Activated CD8-positive, alpha-beta memory T cell treated with anti-CD3 and anti-CD28 coated beads, Interleukin-2, amount 50 U/mL, for 48 hours (primary cell): ENCODE data around the gene LRRC59.

ENCODE experiments used
- DNase-seq: peaks from one replicate; pipeline ENCODE4 v3.0.0-alpha.2; 2020

Gene LRRC59

DNA sequence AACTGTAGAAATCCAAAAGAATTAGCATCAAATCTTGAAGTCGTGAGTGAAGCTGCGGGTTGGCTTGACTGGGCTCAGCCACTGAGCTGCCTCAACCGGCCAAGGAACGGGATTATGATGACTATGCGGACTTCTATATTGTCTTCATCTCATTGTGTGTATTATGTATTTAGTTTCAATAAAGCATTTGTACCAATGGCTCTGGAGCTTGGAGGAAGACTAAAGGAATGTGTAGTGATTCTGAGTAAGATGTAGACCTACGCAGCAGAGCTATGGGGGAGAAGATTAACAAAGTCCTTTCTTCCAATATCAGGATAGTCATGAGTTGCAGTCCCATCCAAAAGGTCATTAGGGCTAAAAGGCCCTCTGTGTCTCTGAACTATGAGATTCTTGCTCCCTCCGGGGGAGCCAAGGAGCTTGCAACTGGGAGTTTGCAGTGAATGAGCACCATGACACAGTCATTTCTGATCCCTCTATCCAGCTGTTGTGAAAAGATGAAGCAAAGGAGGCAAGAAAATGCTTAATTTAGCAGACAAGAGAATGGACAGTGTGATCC, 16.0 kb downstream of the LRRC59 start:
- no peak for DNase-seq

DNA sequence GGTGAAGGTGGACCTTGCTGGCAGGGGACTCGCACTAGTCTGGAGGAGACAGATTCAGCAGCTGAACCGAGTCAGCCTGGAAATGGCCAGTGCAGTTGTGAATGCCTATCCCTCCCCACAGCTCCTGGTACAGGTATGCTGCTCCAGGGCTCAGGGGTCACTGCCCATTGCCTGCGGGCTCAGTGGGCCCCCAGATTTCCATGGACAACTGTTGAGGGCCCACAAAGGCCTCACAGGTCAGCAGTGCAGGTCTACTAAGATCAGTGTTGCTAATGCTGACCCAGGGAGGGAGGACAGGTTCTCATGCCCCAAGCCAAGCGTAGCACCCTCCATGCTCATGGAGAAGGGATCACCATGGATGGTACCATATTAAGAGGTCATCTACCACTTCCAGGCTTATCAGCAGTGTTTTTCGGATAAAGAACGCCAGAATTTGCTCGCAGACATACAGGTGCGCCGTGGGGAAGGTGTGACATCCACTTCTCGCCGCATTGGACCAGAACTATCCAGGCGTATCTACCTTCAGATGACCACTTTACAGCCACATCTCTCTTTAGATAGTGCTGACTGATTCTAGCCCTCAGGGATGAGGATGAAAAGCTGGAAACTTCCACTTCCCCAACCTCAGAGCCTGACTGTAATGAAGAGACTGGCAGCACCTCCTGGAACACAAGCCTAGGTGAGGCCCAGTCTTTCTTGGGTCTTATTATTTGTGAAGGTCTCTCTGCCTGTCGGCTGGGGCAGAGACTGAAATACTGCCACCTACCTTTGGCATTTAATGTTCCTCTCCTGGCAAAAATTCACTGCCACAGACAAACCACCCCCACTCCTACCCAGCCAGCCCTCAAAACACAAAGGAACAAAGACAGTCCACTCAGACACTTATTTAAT, 16.7 kb downstream of the LRRC59 start:
- DNase-seq = no peak

DNA sequence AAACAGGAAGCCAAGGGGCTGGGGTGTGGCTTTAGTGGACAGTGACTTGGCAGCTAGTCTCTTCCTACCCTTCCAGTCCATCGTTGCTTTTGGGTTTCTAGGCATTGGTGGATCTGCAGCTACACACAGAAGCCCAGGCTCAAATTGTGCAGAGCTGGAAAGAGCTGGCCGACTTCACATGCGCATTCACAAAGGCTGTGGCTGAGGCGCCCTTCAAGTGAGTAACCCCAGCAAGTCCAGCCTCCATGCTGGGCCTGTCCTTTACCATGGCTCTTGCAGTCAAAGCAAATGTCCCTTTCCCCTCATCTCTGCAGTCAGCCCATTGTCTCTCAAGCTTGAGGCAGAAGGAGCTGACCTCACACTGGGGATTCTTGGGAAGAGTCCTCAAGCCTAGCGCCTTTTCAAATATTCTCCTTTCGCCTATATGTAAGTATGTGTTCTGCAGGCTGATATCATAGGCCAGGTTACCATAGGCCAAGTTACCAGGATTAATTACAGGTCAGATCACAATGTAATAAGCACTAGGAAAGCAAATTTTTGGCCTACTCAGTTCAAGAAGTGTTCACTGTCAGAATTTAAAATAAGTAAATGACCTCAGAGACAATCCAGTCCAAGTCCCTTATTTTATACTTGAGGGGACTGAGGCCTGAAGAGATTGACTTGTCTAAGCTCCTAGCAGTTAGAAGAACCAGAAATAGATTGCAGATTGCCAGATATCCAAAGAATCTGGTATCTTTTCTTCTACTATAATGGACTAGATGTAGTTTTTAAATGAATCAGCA, 17.8 kb downstream of the LRRC59 start:
- DNase-seq = no peak

DNA sequence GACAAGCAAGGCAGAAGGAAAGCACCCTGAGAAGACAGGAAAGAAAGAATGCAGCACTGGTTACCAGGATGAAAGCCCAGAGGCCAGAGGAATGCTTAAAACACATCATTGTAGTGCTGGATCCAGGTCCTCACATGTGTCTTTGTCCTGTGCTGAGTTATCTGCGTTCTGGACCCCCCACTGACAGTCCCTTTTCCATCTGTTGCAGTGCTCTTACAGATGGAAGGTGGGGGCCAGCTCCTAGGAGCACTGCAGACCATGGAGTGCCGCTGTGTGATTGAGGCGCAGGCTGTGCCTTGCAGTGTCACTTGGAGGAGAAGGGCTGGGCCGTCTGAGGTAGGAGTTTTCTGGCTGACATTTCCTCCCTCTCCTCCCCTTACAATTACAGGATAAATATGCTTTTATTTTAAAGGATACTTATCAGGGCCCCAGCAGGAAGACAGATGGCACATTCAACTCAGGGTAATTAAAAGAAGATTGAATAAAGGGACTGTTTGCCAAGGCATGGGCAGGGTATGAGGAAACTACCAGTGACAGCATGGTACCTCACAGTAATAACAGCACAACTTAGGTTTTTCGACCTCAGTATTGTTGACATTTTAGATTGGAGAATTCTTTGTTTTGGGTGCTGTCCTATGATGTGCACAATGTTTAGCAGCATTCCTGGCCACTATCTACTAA, 21.3 kb downstream of the LRRC59 start:
- DNase-seq = no peak

DNA sequence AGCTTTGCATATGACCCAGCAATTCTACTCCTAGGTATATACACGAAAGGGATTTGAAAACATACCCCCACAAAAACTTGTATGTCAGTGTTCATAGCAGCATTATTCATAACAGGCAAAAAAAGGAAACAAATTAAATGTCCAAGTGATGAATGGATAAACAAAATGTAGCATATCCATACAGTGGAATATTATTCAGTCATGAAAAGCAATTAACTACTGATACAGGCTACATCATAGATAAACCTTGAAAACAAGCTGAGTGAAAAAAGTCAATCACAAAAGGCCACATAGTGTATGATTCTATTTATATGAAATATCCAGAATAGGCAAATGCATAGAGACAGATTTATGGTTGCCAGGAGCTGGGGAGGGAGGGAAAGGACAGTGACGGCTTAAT, 23.6 kb downstream of the LRRC59 start:
- no peak for DNase-seq

DNA sequence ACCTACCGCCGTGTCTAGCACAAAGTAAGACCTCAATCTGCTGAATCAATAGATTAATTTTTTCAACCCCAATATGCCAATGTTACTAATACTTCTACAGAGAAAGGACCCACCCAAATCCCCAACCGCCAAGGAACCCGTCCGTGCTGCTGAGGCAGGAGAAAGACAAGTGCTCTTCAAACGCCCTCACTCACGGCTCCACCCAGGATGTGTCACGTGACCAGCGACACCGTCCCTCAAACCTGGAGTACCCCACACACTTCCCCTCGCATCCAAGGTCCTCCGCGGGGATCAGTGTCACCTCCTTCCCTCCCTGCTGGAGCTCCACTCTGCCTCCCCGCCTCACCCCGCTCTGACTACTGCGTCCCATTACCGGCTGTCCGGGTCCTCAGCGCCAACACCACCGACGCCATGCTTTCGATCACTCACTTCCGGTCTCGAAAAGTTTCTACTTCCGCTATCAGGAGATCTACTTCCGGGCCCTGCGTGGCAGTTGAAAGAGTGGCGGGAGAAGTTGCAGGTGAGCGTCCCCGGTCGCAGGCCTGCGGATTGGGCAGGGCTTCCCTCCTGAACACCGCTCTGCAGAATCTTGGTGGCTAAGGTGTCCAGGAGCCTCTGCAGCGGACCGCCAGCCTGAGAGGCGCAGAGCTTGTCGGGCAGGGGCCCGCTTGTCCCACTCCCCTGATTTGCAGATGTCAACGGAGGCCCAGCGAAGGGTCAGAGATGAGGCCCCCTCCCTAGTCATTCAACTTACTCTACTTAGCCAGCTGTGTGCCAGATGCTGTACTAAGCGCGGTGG, 24.4 kb downstream of the LRRC59 start, which contains the start of the genes EME1 and MRPL27:
EME1 (plus strand) TSS at position 472 of the 799 bp plus-strand sequence. CDS start 1,980 bp downstream, outside the sequence.
MRPL27 (minus strand) TSS at position 427 of the 799 bp plus-strand sequence; CDS start at position 413, 14 bp downstream.
- peak; percentile 91 for DNase-seq

DNA sequence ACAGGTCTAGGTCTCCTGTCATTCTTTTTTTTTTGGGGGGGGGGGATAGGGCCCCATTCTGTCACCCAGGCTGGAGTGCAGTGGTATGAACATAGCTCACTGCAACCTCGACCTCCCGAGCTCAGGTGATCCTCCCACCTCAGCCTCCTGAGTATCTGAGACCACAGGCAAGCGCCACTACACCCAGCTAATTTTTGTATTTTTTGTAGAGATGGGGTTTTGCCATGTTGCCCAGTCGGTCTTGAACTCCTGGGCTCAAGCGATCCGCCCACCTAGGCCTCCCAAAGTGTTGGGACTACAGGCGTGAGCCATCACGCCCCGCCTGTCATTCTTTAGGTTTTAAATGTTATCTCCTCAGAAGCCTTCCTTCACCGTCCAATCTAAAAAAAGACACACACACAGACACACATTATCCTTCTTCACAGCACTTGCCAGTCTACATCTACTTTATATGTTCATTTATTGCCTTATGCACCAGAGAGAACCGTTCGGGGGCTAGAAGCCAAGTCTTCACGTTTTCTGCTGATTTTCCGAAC, 25.0 kb downstream of the LRRC59 start:
- no peak for DNase-seq

DNA sequence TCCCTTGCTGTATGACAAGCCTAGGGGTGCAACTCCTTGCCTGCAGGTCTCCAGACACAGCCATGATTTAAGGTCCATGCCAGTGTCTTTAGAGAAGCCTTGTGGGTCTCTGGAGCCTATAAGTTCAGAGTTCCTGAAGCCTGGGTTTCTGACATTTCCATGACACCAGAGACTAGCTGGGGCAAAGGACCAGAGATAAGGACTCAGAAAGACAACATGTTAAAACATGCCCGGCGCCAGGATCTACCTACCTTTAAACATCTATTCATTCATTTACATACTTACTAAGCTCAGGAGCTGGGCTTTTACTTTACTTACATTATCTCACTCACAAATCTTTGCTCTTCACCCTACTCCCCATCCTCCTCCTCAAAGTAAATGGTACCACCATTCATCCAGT, 25.8 kb downstream of the LRRC59 start:
- no peak for DNase-seq

DNA sequence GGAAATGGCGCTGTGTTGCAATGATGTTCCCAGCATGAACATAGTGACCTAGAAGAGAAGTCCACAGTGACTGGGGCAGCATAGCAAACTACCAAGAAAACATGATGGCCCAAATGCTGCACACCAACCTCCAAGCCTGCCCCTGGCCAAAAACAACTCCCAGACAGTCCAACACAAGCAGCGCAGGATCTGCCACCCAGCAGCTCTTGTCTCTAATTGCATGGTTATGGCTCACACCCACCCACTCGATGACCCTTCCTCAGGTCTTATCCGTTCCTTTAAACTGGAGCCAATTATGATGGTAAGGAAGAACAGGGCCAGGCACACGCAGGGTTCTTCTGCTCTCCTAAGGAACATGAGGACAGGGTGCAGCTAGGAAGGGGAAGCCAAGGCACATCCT, 27.3 kb downstream of the LRRC59 start:
- no peak for DNase-seq

DNA sequence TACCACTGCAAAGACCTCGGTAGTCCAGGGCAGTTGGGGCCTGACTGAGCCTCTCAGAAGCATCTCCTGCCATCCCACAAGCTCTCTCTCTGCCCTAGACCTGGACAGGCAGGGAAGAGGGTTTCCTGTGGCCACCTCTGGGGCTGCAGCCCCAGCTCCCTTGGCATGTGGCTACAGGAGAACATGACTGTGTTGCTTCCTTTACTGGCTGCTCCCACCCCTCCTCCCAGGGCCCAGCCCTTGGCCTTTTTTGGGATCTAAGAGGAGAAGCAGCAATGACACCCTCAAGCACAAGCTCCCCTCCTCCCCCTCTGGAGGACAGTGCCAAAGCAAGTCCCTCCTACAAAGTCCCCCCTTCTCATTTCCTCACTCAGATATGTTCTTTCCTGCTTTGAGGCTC, 29.9 kb downstream of the LRRC59 start:
- DNase-seq = no peak

DNA sequence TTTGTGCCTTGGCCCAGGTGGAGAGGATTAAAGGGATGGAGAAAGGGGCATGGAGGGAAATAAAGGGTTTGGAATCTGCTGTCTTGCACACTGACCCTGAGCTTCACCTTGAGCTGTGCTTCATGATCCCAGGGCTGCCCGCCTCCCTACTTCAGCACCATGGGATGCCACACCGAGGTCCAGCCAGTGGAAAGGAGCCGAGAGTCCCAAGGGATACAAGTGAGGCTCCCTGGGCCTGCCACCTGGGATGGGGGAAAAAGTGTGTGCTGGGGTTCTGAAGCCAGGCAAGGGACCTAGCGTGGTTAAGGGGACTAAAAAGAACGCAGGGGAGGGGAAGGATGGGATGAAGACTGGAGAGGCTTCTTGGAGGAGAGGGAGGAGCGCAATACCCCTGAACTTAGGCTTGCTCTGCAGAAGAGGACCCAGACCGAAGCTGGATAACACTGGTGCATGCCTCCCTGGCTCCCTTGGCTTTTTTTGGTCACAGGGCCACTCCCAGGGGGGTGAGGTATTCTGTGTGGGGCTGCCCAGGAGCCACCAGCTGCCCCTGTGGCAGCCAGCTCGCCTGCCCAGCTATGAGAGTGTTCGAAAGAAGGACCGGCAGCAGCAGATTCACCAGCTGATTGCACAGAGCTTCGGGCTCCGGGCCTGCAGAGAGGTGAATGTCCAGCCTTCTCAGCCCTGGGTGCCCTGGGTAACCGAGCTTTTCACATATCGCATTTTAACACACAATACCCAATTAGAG, 31.5 kb downstream of the LRRC59 start:
- DNase-seq = no peak

DNA sequence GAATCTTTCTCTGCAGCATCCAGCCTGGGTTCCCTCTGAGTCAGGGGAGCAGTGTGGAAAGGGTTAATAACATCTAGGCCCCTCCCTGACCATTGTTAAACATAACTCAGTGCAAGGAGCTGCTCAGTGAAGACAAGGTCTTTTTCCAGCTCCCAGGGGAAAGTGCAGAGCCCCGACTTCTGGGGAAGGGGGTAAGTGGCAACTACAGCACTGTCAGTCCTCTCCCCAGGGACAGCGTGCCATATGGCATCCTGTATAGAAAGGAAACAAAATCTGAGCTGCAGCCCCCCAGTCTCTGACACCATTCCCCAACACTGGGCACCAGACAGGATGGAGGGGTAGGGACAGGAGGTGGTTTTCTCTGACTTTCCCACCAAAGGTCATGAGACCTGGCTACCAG, 32.2 kb downstream of the LRRC59 start:
- DNase-seq = no peak

DNA sequence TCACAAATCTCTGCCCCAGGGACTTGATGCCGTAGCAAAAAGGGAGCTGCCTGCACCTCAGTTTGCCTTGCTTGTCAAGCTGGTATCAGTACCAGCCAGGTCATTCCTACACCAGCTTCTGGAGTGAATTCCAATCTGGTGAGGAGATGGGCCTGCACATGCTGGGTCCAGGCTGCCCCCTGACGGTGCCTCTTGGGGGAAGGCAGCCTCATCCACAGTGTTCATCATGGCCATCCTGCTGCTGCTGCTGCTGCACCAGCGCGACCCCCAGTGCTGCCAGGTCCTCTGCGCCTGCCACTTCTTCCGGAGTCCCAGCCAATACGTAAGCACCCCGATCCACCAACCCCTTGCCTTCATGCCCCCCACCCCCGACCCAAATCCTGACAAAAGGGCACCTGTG, 32.6 kb downstream of the LRRC59 start:
- no peak for DNase-seq

DNA sequence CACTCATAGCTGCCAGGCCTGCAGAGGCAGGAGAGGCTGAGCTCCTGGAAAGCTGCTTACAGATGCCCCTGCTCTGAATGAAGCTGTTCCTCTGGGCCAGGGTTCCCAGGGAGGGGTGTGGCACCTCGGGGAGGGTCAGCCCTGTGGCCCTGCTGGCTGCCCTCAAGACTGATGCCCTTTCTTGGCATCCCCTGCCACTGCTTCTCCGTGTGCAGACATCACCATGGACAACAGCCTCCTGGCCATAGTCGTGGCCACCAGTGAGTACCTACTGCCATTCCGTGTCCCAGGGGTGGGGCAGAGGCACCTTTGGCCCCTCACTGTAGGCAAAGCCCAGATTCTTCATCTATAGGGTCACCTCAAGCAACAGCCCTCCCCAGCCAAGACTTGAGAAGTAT, 33.3 kb downstream of the LRRC59 start:
- DNase-seq = no peak

DNA sequence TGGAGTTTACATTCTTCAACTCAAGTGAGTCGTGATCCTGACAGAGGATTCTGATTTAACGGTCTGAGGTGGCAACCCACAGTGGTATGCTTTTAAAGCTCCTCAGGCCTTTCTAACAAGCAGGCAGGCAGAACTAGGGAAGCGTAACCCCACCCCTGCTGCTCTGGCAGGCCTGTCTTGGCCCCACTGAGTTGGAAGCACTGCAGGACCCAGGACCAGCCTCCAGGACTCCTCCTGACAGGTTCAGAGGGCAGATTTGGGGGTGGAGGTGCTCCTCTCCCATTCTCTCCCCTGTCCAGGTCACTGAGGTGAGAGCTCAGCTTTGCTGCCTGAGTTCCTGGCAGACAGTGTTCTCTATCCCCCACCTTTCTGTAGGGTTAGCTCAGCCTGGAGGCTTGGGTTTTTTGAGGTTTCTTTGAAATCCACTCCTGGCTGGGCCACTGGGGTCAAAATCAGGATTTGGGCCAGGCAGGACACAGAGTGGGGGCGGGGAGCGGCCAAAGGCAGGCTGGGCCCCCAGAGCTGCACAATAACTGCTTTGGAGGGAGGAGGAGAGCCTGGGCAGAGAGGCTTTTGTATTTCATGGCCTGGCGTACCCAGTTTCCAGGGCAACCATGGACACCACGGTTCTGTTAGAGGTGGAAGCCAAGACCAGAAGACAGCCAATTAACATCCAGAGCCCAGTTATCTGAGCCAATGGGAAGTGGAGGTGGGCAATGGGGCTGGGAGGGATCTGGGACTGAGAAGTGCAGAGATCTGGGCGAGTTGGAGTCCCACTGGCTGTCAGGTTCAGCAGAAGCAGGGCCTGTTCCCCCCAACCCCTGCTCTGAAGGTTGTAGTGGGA, 33.9 kb downstream of the LRRC59 start:
- DNase-seq = no peak

DNA sequence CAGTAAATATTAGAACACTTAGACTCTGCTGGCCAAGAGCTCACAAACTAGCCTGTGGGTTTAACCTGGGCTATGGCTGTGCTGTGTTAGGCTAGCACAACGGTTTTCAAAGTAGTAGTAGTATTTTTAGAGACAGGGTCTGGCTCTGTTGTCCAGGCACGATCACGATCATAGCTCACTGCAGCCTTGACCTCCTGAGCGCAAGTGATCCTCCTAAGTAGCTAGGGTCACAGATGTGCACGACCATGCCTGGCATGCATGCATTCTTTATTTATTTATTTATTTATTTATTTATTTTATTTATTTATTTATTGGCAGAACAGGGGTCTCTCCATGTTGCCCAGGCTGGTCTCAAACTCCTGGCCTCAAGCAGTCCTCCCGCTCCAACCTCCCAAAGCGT, 34.7 kb downstream of the LRRC59 start:
- peak; percentile 51 for DNase-seq

DNA sequence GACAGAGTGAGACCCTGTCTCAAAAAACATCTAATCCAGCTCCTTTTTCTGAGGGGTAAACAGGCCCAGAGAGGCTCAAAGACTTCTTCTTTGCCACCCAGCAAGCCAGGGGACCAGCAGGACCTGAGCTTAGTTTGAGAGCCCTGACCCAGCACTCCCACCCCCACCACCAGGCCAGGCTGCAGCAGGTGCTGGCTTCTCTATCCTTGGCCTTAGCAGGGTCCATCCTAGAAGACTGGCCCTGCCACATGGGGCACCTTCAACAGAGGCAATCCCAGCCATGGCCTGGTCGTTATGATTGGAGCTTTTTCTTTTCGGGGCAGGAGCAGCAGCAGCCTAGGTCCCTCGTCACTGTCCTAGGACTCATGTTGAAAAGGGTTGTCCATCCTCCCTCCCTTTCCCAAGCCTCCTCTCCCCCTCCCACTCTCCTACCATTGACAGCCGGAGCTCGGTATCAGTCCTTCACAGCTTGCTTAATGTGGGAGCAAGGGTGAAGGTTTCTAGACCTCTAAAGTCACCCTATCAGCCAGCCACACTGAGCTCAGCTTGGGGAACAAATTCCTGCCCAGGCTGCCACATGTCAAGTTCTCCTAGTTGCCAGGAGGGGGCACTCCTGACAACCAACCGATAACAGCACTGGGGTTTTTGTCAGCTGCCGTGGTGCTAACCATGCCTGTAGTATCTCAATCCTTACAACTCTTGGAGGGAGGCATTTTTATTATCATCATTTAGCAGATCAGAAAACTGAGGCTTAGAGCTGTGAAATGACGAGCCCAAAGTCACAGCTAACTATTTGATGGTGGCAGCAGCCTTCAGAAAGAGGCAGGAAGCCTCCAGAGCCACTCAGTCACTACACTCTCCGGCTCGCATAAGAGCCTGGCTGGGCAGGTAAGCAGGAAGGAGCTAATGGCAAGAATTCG, 35.5 kb downstream of the LRRC59 start:
- DNase-seq = peak; percentile 73

DNA sequence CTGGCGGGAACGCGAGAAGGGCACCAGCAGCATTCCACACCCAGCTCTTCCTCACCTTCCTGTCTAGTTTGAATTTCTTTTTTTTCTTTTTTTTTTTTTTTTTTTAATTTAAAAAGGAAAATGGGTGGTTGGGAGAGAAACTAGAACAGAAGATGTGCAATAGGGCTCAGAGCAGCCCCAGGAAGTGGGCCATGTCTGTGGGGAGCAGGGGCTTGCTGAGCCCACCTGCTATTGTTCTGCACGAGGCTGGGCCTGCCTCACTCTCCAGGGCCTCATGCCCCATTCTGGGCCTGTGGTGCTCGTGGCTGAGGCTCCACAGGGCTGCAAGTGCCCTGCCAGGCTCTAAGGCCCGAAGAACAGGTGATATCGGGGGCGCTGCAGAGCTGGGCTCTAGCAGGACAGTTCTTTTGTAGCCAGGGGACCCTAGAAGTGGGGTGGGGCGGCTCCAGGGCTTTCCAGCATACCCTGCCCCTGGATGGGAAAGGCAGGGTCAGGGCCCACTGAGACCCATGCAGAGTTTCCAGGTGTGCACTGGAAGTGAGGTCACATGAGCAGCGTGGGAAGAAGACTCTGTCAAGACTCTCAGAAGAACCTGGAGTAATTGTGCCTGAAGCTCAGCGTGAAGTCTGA, 36.7 kb downstream of the LRRC59 start:
- DNase-seq = peak; percentile 44
